HepG2 (cell line): ENCODE data around the gene FAM193A. TPM values are rescaled to one million over a fixed set of nuclear protein-coding genes. Genes with fewer than 3 reads are reported as not detected.

ENCODE experiments used
- CENPT ChIP-seq: sonication (generic); formaldehyde crosslinking; IDR thresholded peaks from 2 replicates; pipeline ENCODE4 v1.8.0; 2022; ENCODE audit warnings: low read depth, mild to moderate bottlenecking, moderate library complexity, missing genetic modification reagents
- MBD4 ChIP-seq: IDR thresholded peaks from 2 replicates; pipeline ENCODE4 v1.6.1; 2012; ENCODE audit warnings: low read length, inconsistent platforms, borderline replicate concordance
- MED13 ChIP-seq: sonication (generic); formaldehyde crosslinking; IDR thresholded peaks from 2 replicates; pipeline ENCODE4 v1.5.0; 2020; ENCODE audit warnings: missing genetic modification reagents
- NFAT5 ChIP-seq: sonication (generic); formaldehyde crosslinking; IDR thresholded peaks from 2 replicates; pipeline ENCODE4 v1.4.0; 2020; ENCODE audit warnings: missing genetic modification reagents
- NR2F6 ChIP-seq, 2 experiments: IDR thresholded peaks; 2 replicates each; pipeline ENCODE4 v1.6.1; 2016; ENCODE audit warnings: antibody characterized with exemption in 1 of 2, mild to moderate bottlenecking in 1 of 2
- PAXIP1 ChIP-seq: sonication (generic); formaldehyde crosslinking; conservative IDR thresholded peaks from 2 replicates; pipeline ENCODE4 v1.4.0; 2020; ENCODE audit warnings: mild to moderate bottlenecking, missing genetic modification reagents, moderate library complexity
- POLR2G ChIP-seq: fragments of 200-400 bp; formaldehyde crosslinking; IDR thresholded peaks from 2 replicates; pipeline ENCODE4 v1.6.1; 2018; ENCODE audit warnings: mild to moderate bottlenecking, low read depth, low read length, moderate library complexity
- SALL2 ChIP-seq: sonication (generic); formaldehyde crosslinking; IDR thresholded peaks from 2 replicates; pipeline ENCODE4 v1.8.1; 2023; ENCODE audit warnings: mild to moderate bottlenecking, missing genetic modification reagents, inconsistent platforms
- YY1 ChIP-seq: IDR thresholded peaks from 2 replicates; pipeline ENCODE4 v1.6.1; 2011; ENCODE audit warnings: low read length, low read depth, moderate library complexity, mild to moderate bottlenecking; ENCODE audit not compliant: insufficient read depth, insufficient replicate concordance
- ZNF101 ChIP-seq: sonication (generic); formaldehyde crosslinking; IDR thresholded peaks from 2 replicates; pipeline ENCODE4 v1.4.0; 2020; ENCODE audit warnings: mild to moderate bottlenecking, low read depth, missing genetic modification reagents, borderline replicate concordance
- ZNF280D ChIP-seq: sonication (generic); formaldehyde crosslinking; IDR thresholded peaks from 2 replicates; pipeline ENCODE4 v1.5.1; 2020; ENCODE audit warnings: mild to moderate bottlenecking, missing genetic modification reagents
- ZNF704 ChIP-seq: sonication (generic); formaldehyde crosslinking; IDR thresholded peaks from 2 replicates; pipeline ENCODE4 v1.8.1; 2023; ENCODE audit warnings: mild to moderate bottlenecking, inconsistent platforms, moderate library complexity, missing genetic modification reagents, borderline replicate concordance
- polyA plus RNA-seq, 8 experiments: library from polyadenylated mRNA; depleted of rRNA in 3 of 8; stranded (reverse) in 7 of 8; unstranded in 1 of 8; fragments of >200 nt; fragmentation: Illumina TruSeq in 4 of 8; extraction: Trizol in 4 of 8; gene quantifications; 2 replicates each; pipeline versions ENCODE4 v1.2.1 to v1.2.3, GENCODE V29; 2011 to 2016; ENCODE audit warnings: low read depth in 4 of 8, missing spikeins in 1 of 8, mixed read lengths in 1 of 8; ENCODE audit not compliant: insufficient read depth in 1 of 8
- total RNA-seq, 5 experiments: library from RNA; depleted of rRNA; stranded (reverse); fragments of >200 nt; fragmentation: Illumina TruSeq; extraction: Trizol; gene quantifications; 2 replicates each; pipeline ENCODE4 v1.2.3, GENCODE V29; 2016; ENCODE audit warnings: low read depth in 1 of 5
- TF ChIP-seq, protein P1 (sequence below): sonication (generic); formaldehyde crosslinking; IDR thresholded peaks from 2 replicates; pipeline ENCODE4 v1.5.0; 2020; ENCODE audit warnings: missing genetic modification reagents, mild to moderate bottlenecking, borderline replicate concordance

Gene FAM193A
- total and polyA plus RNA-seq, 2 of the 13 experiments (the other 11 are each of a cell fraction or from before 2014, with no cell fraction given) = 5.7 to 8.7 TPM

- TF ChIP-seq ZNF280D (CRISPR knock-in tag) (no peak), CENPT (CRISPR knock-in tag) (no peak), ZNF704 (CRISPR knock-in tag) (no peak), MED13 (no peak), NR2F6 (IDR thresholded peaks at IDR 0.05) (no peak), NR2F6 (CRISPR knock-in tag; IDR thresholded peaks at IDR 0.05) (peak; percentile 13; the same call in 1 of the 2 replicates), YY1 (peak; percentile 82), PAXIP1 (CRISPR knock-in tag) (no peak), MBD4 (no peak), SALL2 (0 out of 2 replicates have a peak, but pooled peaks have one; percentile 28), NFAT5 (no peak), ZNF101 (CRISPR knock-in tag) (no peak), POLR2G (peak; percentile 33)
- TF ChIP-seq, protein P1, sequence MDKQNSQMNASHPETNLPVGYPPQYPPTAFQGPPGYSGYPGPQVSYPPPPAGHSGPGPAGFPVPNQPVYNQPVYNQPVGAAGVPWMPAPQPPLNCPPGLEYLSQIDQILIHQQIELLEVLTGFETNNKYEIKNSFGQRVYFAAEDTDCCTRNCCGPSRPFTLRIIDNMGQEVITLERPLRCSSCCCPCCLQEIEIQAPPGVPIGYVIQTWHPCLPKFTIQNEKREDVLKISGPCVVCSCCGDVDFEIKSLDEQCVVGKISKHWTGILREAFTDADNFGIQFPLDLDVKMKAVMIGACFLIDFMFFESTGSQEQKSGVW (CRISPR knock-in tag) = no peak
Observed at GRCh38 chr4:2536193-2537010, at the start of gene FAM193A (continued).
